Measurements from ENCODE around the gene CPNE4.

DNA sequence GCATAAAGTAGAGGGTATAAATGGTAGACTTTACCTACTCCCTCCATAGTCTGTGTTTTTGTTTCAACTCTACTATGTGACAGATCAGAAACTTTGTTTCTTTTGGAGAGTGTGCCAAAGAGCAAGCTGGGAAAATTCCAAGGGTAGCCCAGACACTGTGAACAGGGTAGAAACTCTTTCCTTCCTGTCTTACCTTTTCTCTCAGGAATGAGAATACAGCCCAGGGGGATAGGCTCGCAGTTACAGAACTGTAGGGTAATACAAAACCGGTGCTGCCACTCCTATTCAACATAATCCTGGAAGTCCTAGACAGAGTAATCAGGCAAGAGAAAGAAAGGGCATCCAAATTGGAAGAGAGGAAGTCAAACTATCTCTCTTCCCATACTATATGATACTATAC is 256.3 kb downstream of the CPNE4 start:
- TF ChIP-seq SUZ12 (IDR thresholded peaks at IDR 0.05; ENCODE audit: extremely low read depth, insufficient read depth, insufficient read length) (no peak), YY1 (IDR thresholded peaks at IDR 0.05; ENCODE audit: insufficient read depth, insufficient read length) (no peak)
